Measurements from ENCODE around the gene RASSF5.

Gene RASSF5

GRCh38 chr1:206540044-206540780 lies 32.9 kb downstream of the RASSF5 start:
- no peak for FAIRE-seq
- DNase-seq (ENCODE audit: insufficient read length, low spot score), result no peak

GRCh38 chr1:206541236-206541833 lies 34.0 kb downstream of the RASSF5 start:
- FAIRE-seq (no peak), DNase-seq (ENCODE audit: insufficient read length, low spot score) (no peak)

- no peak for FAIRE-seq
- peak; percentile 80 for DNase-seq (ENCODE audit: insufficient read length, low spot score)
Measured at GRCh38 chr1:206544562-206545257, 37.4 kb downstream of the RASSF5 start.

GRCh38 chr1:206545351-206545750 lies 38.0 kb downstream of the RASSF5 start:
- no peak for FAIRE-seq
- no peak for DNase-seq (ENCODE audit: insufficient read length, low spot score)

DNA sequence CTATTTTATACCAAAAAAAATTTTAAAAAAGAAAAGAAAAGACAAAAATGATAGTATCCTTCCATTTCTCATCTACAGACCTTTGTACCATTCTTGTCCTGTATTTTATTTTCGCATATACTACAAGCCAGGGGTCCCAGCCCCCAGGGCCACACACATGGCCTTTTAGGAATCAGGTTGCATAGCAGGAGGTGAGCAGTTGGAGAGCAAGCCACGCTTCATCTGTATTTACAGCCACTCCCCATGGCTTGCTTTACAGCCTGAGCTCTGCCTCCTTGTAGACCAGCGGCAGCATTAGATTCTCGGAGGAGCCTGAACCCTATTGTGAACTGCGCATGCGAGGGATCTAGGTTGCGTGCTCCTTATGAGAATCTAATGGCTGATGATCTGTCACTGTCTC lies 39.8 kb downstream of the RASSF5 start:
- DNase-seq (ENCODE audit: insufficient read length, low spot score), result no peak
- FAIRE-seq, result no peak

- FAIRE-seq, result no peak
Measured at GRCh38 chr1:206550446-206550845, 43.1 kb downstream of the RASSF5 start.

GRCh38 chr1:206551296-206551985 lies 44.1 kb downstream of the RASSF5 start:
- no peak for DNase-seq (ENCODE audit: insufficient read length, low spot score)
- FAIRE-seq, result no peak

More at GRCh38 chr1:206550446-206550845, 43.1 kb downstream of the RASSF5 start:
- no peak for DNase-seq (ENCODE audit: insufficient read length, low spot score)

DNA sequence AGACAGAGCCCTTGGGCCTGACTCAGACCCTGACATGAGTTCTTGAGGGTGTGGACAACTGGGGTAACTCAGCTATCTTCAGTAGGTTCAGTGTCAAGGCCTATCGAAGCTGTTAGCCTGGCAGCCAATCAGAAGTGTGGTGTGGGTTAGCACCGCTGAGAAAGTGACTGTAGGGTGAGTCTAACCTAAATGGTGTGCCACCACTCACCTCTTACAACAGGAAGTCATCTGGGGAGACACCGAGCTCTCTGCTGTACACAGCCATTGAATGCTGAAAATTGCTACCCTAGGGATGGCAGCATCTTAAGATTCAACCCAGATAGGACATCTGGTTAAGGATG lies 44.6 kb downstream of the RASSF5 start:
- FAIRE-seq, result no peak
- DNase-seq (ENCODE audit: insufficient read length, low spot score), result no peak

GRCh38 chr1:206554211-206554610 lies 46.9 kb downstream of the RASSF5 start:
- FAIRE-seq (no peak), DNase-seq (ENCODE audit: insufficient read length, low spot score) (no peak)

DNA sequence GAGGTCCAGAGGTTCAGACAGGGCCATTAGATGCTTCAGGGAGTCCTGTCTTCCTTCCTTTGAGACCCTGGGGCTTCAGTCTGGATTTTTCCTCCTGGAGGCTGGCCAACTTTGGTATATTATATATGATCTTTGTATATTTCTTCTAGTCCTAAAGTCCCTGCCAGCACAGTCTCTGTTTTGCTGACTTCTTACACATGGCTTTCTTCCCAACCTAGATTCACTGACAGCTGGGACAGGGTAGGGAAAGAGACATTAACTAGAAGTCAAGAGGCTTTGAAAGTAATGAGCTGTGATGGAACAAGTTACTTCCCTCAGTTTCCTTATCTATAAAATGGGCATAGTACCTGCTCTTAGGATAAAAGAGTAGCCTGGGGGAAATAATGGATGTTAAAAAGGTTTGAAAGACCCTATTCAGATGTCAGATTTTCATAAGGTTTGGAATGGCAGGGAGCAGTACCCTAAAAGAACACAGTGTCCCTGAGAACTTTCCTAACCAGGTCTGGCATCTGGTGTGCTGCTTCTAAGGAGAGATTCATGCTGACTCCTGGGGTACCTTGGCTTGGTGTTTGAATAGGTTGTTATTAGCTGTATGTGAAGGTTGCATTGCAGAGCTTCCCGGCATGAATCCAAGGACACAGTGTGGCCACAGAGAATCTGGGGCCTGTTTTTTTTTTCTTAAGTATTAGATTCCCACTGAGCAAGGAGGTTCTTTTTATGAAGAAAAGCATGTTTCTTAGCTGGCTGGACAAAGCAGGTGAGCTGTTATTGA lies 47.6 kb downstream of the RASSF5 start:
- DNase-seq (ENCODE audit: insufficient read length, low spot score) (no peak), FAIRE-seq (no peak)

DNA sequence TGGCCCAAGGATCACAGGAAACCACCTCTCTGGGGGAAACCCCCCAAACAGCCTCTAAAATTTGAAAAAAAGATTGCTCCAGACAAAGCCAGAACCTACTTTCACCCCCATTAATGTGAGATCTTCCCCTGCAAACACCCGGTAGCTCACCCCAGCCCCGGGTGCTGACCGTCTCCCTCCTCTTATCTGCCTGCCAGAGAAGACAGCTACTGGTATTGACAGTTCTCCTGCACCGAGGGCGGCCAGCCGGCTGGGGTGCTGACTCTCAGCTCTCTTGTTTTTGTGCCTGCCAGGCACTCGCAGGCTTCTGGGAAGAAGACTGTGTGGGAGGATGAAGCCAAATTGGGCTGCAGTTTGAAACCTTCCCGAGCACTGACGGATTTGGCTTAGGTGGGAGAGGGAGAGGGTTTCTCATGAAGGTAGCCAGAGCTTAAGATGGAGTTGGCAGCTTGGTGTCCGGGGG lies 48.2 kb downstream of the RASSF5 start:
- DNase-seq (ENCODE audit: insufficient read length, low spot score), result no peak
- FAIRE-seq, result no peak

- DNase-seq (ENCODE audit: insufficient read length, low spot score), result no peak
- no peak for FAIRE-seq
Measured at GRCh38 chr1:206556047-206556749, 48.9 kb downstream of the RASSF5 start.

DNA sequence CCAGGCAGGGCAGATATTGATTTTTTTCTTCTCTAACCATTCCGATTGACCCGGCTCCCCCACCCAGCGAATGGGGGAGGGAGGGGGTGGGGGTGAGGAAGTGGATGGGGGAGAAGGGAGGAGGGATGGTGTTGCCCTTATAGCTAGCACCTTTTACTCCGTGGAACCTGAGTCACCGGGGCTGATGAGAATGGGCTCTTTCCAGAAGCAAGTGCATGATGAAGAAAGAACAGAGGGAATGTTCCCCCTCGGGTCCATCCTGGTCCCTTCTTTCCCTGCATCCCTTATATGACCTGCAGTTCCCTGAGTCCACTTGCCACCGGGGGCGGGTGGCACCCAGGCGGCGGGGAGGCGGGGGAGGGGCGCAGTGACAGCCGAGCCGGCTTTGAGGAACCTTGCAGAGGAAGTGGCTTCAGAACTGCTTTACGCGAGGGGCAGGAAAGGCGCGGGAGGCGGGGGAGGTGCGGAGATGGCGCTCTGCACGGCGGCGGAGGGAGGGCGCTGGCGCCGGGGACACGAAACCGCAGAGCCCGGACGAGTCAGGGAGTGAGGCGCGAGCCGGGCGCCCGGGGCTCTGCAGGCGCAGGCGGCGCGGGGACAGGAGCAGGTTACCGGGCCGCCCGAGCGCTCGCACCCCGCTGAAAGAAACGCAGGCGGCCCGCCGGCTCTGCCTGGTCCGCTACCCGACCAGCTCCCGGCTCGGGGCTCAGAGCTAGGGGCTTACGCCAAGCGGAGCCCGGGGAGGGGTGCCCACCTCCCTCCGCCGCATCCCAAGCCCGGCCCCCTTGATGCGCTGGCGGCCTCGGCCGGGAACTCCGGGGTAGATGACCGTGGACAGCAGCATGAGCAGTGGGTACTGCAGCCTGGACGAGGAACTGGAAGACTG lies 49.7 kb downstream of the RASSF5 start:
- FAIRE-seq (no peak), DNase-seq (ENCODE audit: insufficient read length, low spot score) (peak; percentile 42)

- FAIRE-seq (no peak), DNase-seq (ENCODE audit: insufficient read length, low spot score) (no peak)
Measured at GRCh38 chr1:206557636-206558473, 50.5 kb downstream of the RASSF5 start.

DNA sequence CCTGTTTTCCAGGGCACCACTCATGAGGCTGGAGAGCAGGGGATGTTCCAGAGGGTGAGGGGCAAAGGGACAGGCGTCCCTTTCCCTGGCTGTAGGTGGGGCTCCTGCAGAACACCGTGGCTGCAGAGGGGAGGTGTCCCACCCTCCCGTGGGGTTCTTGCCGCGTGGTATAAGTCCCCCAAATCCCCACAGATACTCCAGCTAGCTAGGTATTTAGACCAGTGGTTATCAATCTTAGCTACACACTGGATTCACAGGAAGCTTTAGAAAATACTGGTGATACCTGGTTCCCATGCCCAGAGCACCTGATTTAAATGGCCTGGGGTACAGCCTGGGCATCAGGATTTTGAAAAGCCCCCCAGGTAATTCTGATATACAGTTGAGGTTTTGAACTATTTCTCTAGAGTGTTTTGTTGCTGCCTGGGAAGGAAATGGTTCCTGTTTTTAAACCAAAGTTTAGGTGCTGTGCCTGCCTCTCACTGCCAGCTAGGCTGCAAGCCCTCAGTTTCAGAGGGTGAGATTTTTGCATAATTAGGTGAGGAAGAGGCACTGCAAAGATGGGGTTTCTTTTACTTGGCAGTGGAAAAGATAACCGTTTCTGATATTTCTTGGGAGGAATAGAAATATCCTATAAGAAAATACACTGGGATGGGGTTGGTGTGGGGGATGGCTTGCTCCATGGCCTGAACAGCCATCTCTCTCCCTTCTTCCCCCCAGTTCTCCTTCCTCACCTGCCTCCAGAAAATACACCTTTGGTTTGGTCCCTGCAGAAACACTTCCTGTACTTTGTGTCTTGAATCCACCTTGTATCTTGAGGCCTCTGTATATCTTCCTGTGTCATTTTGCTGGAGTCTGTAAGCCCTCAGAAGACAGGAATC lies 51.7 kb downstream of the RASSF5 start:
- FAIRE-seq, result no peak
- no peak for DNase-seq (ENCODE audit: insufficient read length, low spot score)

- DNase-seq (ENCODE audit: insufficient read length, low spot score) (no peak), FAIRE-seq (no peak)
Measured at GRCh38 chr1:206559672-206559995, 52.3 kb downstream of the RASSF5 start.

DNA sequence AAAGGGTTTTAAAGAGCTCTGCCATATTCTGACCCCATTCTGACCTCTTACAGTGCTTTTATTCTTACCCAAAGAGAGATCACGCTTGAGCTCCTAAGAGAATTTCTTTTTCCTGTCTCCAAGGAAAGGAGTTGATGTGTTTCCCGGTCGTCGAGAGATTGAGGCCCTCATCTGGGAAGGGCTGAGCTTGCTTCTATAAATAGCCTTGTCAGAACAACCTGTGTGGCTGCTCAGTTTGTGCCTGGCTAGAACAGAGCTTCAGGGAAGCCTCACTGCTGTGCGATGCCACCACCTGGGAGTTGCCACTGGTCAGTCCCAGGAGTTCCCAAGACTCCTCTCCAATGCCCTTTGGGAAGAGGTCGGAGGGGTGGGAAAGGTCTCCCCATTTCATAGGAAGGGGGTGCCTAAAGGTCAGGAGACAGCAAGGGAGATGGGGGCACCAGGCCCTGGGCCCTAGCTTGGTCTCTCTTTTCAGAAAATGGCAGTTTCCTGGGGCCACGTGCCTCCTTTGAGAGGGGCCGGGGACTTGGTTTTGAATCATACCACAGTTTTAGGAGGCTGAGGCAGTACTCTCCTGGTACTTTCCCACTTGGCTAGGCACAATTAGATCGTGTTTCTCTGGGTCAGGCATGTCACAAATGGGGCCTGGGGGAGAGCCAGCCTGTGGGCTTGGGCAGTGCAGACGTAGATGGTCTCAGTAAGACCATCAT lies 52.8 kb downstream of the RASSF5 start:
- no peak for FAIRE-seq
- DNase-seq (ENCODE audit: insufficient read length, low spot score), result no peak
